GM21526 (cell line): ENCODE measurements around the gene POFUT1.
"Not testable (repeated sequence)": the region's sequence is repeated elsewhere in the genome, so short reads cannot be mapped to it uniquely, and the experiment has no call there.

Experiments used
- ATAC-seq: cut with Tn5 transposase; IDR thresholded peaks from one replicate; pipeline ENCODE4 v1.9.1; 2021; ENCODE audit warnings: moderate library complexity; ENCODE audit not compliant: unreplicated experiment, low FRiP score

POFUT1 gene

DNA sequence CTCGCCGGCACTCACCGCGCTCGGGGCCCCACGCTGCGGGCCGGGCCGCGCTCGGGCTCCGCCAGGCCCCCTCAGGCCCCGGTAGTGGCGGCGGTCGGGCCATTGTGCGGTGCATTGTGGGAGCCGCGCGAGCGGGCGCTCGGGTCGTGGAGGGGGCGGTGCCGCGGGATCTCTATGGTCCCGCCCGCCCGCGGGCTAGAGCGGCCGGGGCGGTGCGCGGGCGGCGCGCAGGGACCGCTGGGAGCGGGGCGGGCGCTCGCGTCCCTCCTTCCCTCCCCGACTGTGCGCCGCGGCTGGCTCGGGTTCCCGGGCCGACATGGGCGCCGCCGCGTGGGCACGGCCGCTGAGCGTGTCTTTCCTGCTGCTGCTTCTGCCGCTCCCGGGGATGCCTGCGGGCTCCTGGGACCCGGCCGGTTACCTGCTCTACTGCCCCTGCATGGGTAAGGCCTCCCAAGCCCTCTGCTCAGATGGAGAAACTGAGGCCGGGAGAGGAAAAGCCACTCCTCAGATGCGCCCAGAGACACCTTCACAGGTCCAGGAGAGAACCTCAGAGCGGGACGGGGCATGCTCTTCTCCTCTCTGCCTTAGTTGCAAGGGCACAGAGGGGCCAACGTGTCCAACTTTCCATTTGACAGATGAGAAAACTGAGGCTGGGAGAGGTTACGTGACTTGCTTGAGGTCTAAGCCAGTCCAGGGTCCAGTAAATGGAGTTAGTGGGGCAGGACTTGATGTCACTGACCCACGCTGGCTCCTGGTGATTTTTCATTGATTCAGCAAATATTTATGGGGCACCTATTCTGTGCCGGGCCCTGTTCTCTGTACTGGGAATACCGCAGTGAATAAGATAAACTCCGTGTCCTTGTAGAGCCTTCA is at the start of gene POFUT1, which contains the start of gene PLAGL2:
POFUT1 (plus strand) TSS at position 255 of the 873 bp plus-strand sequence; CDS start at position 317, 62 bp downstream.
PLAGL2 (minus strand) TSS at position 118 of the 873 bp plus-strand sequence. CDS start 5,565 bp downstream, outside the sequence.
- ATAC-seq = peak; percentile 80

DNA sequence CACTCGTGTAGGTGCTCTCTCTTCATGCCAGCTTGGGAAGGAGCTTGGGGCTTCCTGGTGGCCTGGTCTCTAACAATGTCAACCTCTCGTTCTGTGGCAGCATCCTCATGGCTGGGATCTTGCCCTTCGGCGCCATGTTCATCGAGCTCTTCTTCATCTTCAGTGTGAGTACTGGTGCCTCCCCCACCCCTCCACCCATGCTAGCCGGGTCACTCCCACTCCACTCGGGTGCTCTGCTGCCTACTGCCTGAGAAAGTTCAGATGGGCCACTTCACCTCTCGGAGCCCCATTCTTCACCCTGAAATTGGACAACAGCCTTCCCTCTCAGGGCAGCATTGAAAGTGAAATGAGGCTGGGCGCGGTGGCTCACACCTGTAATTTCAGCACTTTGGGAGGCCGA is 49.3 kb upstream of the POFUT1 start:
- ATAC-seq = no peak

DNA sequence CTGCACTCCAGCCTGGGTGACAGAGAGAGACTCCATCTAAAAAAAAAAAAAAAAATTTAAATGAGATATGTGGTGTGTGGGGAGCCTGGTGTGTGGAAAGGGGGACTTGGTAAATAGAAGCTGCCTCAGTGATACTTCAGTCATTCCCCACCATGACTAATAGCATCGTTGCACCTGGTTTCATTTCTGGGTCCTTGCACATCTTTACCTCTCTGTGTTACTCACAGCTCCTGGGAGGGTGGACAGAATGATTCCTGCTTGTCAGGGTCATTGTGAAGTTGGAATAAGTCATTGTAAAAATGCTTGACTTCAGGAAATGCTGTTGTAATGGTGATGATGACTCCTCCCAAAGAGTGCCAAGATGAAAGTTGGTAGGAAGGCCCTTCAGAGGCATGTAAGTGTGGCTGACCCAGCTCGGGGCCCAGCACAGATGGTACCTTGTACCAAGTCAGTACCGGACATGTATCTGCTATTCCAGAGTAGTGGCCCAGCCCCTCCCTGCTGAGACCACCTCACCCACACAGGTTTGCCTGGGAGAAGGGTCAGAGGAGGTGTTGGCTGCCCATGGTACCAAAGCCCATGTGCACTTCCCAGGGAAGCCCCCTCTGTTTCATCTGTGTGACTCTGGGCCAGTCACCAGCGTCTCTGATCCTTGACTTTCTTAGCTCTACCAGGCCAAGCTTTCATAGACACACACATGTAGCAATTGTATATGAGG is 48.6 kb upstream of the POFUT1 start:
- ATAC-seq = no peak

DNA sequence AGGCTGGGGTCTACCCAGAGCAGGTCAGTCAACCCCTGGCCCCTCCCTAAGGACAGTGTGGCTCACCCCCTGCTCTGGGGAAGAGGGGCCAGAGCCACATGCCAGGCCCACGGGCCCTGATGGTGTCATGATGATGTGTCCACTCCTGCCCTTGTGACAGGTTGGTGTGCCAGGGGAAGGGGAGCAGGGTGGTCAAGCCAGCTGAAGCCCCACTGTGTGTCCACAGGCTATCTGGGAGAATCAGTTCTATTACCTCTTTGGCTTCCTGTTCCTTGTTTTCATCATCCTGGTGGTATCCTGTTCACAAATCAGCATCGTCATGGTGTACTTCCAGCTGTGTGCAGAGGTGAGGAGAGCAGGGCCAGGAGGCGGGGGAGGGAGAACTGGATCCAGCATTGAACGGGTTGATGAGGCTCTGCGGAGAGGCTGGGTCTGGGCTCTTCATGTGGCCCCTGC is 47.9 kb upstream of the POFUT1 start:
- ATAC-seq = no peak

DNA sequence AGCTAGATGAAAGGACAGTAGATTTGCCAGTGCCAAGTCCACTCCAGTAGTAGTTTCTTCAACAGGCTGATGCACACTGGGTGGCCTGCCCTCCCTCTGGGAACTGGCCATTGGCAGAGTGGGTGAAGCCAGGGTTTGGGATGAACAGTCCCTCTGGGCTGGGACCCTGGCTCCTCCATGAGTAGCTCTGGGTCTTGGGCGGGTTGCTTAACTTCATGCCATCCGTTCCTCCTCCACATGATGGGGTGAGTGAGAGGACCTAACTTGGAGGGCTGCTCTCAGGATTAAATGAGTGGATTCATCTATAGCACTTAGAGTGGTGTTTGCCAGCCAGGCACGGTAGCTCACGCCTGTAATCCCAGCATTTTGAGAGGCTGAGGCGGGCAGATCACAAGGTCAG is 47.3 kb upstream of the POFUT1 start:
- ATAC-seq = no peak

DNA sequence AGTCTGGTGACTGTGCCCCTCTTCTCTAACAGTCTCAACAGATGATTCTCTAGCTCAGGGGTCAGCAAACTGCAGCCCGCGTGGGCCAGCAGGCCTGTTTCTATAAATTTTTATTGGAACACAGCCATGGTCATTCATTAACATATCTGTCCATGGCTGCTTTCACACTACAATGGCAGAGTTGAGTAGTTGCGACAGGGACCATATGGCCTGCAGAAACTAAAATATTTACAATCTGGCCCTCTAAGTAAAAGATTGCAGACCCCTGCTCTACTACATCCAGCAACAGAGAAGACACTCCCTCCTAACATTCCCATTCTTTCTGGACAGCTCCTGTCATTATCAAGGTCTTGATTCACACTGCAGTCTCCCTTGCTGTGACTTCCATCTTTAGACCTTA is 45.3 kb upstream of the POFUT1 start:
- no peak for ATAC-seq

DNA sequence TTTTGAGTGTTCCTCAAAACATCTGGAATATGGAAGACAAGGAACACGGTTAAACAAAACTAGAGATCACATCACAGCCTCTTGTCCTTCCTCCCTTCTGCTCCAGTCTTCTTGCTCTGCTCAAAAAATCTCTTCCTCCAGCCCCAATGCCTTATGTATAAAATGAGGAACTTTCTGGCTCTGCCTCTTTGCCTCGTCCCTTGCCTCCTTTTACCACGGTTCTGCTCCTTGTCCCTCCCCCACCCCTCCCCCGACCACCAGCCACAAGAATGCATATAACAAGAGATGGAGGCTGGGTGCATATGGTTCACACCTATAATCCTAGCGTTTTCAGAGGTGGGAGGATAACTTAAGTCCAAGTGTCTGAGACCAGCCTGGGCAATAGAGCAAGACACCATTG is 43.7 kb upstream of the POFUT1 start:
- ATAC-seq = no peak

DNA sequence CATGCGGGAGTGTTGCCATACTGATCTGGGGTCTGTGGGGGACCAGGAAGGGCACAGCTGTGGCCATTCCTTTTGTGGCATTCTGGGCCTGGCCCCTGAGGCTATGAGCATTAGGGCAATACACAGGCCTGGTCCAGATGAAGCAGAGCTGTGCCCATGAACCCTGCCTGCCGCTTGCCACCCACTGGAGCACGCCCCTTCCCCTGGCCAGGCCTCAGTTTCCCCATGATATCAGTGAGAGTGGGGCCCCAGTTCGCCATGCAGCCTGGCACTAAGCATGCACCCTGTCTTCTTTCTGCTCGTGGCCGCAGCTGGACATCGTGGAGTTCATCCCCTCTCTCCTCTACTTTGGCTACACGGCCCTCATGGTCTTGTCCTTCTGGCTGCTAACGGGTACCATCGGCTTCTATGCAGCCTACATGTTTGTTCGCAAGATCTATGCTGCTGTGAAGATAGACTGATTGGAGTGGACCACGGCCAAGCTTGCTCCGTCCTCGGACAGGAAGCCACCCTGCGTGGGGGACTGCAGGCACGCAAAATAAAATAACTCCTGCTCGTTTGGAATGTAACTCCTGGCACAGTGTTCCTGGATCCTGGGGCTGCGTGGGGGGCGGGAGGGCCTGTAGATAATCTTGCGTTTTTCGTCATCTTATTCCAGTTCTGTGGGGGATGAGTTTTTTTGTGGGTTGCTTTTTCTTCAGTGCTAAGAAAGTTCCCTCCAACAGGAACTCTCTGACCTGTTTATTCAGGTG is 42.5 kb upstream of the POFUT1 start:
- no peak for ATAC-seq

DNA sequence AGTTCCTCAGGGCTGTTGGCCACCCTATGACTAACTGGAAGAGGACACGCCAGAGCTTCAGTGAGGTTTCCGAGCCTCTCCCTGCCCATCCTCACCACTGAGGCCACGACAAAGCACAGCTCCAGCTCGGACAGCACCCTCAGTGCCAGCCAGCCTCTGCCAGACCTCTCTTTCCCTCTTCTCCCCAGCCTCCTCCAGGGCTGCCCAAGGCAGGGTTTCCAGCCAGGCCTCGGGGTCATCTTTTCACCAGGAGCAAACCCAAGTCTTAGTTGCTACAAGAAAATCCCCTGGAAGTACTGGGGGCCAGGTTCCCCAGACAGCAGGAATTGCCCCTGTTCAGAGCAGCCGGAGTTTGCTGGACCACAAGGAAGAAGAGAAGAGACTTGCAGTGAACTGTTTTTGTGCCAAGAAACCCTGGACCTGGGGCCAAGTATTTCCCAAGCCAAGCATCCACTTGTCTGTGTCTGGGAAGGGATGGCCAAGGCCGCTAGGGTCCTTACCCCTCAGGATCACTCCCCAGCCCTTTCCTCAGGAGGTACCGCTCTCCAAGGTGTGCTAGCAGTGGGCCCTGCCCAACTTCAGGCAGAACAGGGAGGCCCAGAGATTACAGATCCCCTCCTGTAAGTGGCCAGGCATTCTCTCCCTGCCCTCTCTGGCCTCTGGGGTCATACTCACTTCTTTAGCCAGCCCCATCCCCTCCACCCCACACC is 41.7 kb upstream of the POFUT1 start:
- ATAC-seq = no peak

DNA sequence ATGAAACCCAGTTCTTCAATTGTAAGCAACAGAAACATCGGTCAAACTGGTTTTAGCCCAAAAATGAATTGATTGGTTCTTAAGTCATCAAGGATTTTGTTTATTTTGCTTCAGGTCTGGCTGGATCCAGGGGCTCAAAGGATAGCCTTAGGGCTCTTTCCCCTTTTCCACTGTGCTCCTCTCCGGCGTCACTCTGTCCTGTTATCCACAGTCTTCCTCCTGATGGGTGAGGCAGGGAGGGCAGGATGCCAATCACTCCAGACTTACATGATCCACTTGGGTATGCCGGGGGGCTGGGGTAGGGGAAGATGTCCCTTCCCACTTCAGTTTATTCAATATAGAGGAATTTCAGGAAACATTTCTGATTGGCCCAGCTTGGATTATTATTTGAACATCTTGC is 40.1 kb upstream of the POFUT1 start:
- no peak for ATAC-seq

DNA sequence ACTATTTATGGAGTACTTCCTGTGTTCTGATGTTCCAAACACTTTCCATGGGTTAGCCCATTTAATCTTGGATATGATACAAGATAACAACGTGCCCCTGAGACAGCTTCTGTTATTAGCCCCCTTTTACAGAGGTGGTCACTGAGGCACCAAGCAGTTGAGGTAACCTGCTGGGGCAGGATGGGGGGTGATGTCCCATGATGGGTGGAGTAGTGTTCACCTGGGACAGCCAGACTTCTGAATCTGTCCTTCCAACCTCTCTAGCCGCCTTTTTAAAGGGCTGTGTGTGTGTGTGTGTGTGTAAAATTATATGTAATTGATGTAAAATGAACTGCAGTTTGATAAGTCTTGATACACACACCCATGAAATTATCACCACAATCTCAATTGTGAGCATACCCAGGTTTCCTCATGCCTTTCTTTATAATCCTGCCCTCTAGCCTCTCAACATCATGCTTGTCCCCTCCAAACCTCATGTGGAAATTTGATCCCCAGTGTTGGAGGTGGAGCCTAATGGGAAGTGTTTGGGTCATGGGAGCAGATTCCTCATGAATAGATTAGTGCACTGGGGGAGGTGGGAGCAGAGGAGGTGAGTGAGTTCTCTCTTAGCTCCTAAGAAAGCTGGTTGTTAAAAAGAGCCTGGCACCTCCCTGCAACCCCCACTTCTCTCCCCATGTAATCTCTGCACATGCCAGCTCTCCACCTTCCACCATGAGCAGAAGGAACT is 39.3 kb upstream of the POFUT1 start:
- no peak for ATAC-seq

DNA sequence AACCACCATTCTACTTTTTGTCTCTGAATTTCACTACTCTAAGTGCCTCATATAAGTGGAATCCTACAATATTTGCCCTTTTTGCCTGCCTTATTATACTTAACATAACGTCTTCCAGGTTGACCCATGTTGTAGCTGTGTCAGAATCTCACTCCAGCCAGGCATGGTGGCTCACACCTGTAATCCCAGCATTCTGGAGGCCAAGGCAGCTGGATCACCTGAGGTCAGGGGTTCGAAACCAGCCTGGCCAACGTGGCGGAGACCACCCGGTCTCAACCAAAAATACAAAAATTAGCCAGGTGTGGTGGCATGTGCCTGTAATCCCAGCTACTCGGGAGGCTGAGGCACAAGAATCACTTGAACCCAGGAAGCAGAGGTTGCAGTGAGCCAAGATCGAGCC is 30.0 kb upstream of the POFUT1 start:
- not testable (repeated sequence) for ATAC-seq

DNA sequence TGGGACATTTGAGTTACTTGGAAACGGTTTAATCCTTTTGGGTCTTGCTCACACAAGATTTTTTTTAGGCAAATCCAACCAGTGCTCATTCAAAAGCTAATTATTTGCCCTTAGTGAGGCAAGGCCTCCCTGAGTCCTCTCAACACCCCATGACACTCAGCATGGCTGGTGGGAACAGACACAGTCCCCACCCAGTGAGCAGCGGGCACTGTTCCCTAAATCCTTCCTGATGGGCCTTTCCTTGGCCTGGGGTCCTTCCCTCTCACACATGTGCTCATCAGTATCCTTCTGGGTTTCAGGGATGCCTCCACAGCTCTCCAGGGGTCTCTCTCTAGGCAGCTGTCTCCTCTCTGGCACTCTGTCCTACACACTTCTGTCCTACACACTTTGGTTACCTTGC is 28.2 kb upstream of the POFUT1 start:
- no peak for ATAC-seq

DNA sequence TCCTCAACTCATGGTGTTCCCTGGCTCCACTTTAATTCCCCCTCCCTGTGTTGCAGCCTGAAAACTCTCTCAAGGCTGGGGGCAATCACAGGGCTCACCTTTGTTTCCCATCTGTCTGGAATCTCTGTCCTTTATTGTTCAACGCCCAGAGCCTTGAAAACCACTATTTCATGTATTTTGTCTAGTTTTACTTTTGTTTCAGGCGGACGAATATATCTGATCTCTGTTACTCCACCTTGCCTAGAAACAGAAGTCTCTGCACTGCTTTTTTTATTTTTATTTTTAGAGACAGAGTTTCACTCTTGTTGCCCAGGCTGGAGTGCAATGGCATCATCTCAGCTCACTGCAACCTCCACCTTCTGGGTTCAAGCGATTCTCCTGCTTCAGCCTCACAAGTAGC is 27.7 kb upstream of the POFUT1 start:
- ATAC-seq = no peak

DNA sequence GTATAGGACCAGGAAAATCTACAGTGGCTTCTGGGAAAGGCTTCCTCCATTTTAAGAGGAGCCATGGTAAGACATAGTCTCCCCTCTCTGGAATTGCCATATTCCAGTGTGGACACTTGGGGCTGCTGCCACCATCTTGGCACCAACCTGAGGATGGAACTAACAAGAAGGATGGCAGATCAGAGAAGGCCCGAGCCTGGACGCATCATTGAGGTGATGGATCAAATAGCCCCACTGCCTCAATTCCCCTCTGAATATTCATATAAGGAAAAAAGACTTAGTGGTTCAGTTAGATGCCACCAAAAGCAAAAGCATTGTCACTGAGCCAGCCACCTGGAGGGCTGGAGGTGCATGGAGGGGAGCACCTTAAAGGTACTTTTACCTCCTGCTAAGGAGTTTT is 26.1 kb upstream of the POFUT1 start:
- no peak for ATAC-seq

DNA sequence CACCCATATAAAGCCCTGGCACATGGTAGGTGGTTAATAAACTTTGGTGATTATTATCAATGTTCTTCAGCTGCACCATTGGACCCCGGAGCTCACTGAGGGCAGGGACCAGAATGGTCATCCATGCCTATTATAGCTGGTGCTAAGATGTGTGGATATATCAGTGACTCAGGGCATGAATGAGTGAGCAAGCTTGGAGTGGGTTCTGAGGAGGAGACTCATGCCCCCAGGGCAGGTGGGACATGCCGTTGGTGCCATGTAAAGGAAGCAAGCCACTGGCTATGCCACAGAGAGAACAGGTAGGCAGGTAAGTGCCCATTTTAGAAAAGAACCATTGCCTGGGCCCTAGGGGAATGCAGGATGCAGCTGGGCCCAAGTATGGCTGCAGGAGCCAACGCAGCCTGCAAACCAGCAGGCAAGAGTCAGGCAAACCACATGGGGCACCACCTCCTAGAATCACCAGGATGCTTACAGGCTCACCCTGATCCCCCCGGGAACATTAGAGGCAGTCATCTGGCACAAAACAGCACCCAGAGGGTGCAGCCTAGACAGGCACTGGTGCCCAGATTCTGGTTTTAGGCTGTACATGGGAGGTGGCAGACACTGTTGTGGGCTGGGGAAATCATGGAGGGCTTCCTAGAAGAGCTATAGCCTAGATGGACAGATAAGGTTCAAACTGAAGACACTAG is 23.6 kb upstream of the POFUT1 start:
- ATAC-seq = no peak

DNA sequence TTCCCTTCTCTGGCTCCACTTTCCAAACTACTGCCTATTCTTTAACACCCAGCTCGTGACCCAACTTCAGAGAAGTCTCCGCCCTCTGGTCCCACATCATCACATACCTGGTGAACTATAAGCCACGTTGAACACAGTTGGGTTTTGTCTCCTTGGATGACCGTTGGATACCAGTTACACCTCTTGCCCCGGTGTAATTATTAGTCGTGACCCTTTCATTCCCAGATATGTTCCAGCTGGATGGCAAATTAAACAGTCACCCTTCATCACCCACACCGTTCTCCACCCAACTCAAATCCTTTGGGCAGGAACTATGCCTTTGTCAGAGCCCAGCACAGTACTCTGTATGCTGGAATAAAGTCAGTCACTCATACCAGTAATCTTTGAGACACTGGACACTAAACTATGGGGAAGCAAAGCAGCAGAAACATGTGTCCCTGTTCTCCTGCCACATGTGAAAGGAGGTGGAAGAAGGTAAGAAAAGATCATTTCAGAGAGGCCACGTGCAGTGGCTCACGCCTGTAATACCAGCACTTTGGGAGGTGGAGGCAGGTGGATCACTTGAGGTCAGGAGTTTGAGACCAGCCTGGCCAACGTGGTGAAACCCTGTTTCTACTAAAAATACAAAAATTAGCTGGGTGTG is 22.6 kb upstream of the POFUT1 start:
- no peak for ATAC-seq

DNA sequence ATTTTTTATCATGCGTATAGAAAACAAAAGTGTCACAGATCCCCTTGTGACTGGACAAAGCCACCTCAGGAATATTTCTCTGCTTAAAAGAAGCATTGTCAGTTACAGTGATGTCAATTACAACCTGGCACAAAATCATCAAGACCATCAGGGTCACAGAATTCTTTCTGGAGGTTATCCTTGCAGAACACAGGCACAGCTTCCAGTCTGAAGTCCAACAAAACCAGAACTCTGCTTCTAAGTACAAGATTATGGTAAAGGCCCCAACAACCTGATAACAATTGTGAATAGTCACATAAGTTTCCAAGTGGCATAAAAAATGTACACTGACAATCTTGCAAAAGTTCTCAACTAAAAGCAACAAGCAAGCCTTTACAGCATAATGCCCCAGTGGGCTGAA is 21.2 kb upstream of the POFUT1 start:
- ATAC-seq = no peak
